ENCODE results near the gene SULF2. TPM values are rescaled to one million over a fixed set of nuclear protein-coding genes. Genes with fewer than 3 reads are reported as not detected.

The SULF2 gene
- total RNA-seq, 2 donors from 2014 or later: 2.1 TPM; not detected in 1

DNA sequence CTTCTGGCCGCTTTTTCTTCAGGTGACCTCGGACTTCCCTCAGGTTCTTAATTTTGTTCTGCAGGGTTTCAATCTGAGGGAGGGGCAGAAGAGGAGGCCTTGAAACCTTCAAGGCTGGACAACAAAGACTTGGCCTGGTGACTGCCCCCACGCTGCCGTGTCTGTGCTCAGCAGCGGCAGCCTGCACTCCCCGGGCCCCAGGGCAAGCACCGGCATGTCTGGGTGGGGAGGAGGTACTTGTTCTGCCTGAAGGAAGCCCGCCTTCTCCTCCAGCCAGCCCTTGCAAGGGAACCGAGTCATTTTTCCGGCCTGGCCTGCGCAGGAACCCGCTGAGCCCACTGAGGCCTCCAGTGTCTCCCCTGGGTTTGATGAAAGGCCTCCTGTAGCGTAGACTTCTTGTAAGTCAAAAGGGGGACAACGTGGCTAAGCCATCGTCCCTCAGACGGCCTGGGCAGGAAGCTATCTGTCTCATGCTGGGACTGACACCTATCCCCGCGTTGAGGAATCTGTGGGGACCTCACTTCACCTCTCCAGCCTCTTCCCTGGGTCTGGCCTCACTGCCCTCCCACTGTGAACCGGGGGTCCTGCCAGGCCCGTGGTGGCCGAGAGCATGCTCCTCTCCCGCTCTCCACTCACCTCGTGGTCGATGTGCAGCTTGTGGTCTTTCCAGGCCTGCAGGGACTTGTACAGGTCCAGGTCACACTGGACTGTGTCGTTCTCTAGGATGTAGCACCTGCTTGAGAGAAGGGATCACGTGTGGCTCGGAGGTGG lies 119.9 kb downstream of the SULF2 start:
- H3K9me3 Mint-ChIP-seq: no peaks in the 10 kb centered on the region
- H3K36me3 Mint-ChIP-seq: no peaks in the 10 kb centered on the region
- no peak overlapping the region for H3K27ac Mint-ChIP-seq
- no peak overlapping the region for H3K4me3 Mint-ChIP-seq
- H3K4me1 Mint-ChIP-seq (ENCODE audit: low read depth in 2 of 2): peaks cover 0 to 9% of the 10 kb centered on the region in 2 donors
- no peaks in the 10 kb centered on the region for H3K27me3 Mint-ChIP-seq
- DNase-seq (ENCODE audit: low spot score) (no peak), ATAC-seq (no peak)

- H3K27ac Mint-ChIP-seq: no peak overlapping the region
- H3K27me3 Mint-ChIP-seq: no peaks in the 10 kb centered on the region
- no peak overlapping the region for H3K4me3 Mint-ChIP-seq
- no peak for DNase-seq (ENCODE audit: low spot score)
- H3K9me3 Mint-ChIP-seq: no peaks in the 10 kb centered on the region
- peaks cover 0 to 9% of the 10 kb centered on the region in 2 donors for H3K4me1 Mint-ChIP-seq (ENCODE audit: low read depth in 2 of 2)
- ATAC-seq: no peak
- H3K36me3 Mint-ChIP-seq: no peaks in the 10 kb centered on the region
Measured at GRCh38 chr20:47664744-47665143, 120.5 kb downstream of the SULF2 start.

- no peak for ATAC-seq
Measured at GRCh38 chr20:47664068-47664437, 121.2 kb downstream of the SULF2 start.

GRCh38 chr20:47663354-47664067 lies 121.8 kb downstream of the SULF2 start:
- H3K27ac Mint-ChIP-seq: no peak overlapping the region
- DNase-seq (ENCODE audit: low spot score) (peak; percentile 71), ATAC-seq (peak; percentile 71 to 72)
- H3K4me3 Mint-ChIP-seq: no peak overlapping the region
- H3K36me3 Mint-ChIP-seq: no peaks in the 10 kb centered on the region
- H3K27me3 Mint-ChIP-seq: no peaks in the 10 kb centered on the region
- no peaks in the 10 kb centered on the region for H3K9me3 Mint-ChIP-seq
- H3K4me1 Mint-ChIP-seq (ENCODE audit: low read depth in 2 of 2): peaks cover 0 to 9% of the 10 kb centered on the region in 2 donors

More at GRCh38 chr20:47664068-47664437, 121.2 kb downstream of the SULF2 start:
- Mint-ChIP-seq H3K4me3 (no peak overlapping the region), H3K27me3 (no peaks in the 10 kb centered on the region), H3K4me1 (ENCODE audit: low read depth in 2 of 2) (peaks cover 0 to 9% of the 10 kb centered on the region in 2 donors), H3K27ac (no peak overlapping the region), H3K9me3 (no peaks in the 10 kb centered on the region), H3K36me3 (no peaks in the 10 kb centered on the region)
- no peak for DNase-seq (ENCODE audit: low spot score)

DNA sequence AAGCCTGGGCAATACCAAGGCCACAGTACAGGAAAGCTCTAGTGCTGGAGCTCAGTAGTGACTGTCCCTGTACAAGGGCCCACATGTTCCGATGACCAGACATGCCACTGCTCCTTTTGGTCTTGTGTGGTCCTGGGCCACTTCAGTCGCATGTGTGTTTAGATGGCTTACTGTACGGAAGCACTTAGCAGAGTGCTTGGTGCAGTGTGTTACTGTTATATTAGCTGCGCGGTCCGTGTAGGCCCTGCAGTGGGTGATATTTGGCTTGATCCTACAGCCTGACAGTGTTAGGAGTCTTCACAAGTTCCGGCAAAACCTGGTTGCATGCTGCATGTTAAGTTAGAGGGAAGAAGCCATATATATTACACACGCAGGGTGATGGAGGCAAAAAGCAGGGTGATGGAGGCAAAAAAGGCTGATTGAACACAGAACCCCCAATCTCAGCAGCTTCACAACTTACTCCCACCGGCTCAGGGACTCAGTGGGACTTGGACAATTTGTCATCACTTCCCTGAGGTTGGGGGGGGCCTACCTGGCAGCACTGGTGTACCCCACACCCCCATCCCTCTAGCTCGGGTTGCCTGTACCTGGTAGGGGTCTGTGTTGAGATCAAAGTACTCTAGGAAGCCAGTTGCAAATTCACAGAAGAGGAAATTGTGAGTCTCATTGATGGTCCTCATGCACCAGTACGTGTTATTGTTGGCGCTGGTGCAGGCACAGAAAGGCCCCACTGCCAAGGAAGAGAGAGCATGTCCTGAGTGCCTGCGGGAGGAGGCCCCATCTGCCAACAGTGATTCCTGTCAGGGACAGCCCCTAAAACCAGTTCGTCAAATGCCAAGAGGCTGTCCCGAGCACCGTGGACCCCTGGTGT lies 122.6 kb downstream of the SULF2 start:
- peaks cover 0 to 5% of the 10 kb centered on the region in 2 donors for H3K4me1 Mint-ChIP-seq (ENCODE audit: low read depth in 2 of 2)
- H3K4me3 Mint-ChIP-seq: no peak overlapping the region
- peaks cover 6% of the 10 kb centered on the region for H3K36me3 Mint-ChIP-seq
- DNase-seq (ENCODE audit: low spot score): no peak
- no peak for ATAC-seq
- no peaks in the 10 kb centered on the region for H3K27me3 Mint-ChIP-seq
- no peaks in the 10 kb centered on the region for H3K9me3 Mint-ChIP-seq
- no peak overlapping the region for H3K27ac Mint-ChIP-seq

DNA sequence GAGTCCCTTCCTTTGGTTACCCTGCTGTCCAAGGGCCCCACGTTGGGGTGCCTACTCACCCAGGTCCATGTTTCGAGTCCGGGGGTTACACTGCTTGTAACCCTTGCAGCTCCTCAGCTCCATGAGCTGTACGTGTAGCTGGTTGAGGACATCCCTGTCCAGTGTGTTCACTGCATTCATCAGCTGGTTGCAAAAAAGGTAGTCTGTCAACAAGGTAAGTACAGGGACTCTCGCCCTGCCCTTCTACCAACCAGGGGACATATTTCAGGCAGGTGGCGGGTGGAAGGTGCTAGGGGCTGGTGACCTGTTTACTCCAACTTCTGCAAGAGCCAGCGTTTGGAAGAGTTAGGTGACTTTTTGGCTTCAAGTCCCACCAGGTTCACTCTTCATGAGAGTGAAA lies 123.6 kb downstream of the SULF2 start:
- Mint-ChIP-seq H3K9me3 (no peaks in the 10 kb centered on the region), H3K27me3 (no peaks in the 10 kb centered on the region), H3K4me3 (no peak overlapping the region), H3K27ac (no peak overlapping the region), H3K4me1 (ENCODE audit: low read depth in 2 of 2) (peaks cover 0 to 5% of the 10 kb centered on the region in 2 donors), H3K36me3 (peaks cover 6% of the 10 kb centered on the region)
- no peak for DNase-seq (ENCODE audit: low spot score)
- ATAC-seq: no peak

DNA sequence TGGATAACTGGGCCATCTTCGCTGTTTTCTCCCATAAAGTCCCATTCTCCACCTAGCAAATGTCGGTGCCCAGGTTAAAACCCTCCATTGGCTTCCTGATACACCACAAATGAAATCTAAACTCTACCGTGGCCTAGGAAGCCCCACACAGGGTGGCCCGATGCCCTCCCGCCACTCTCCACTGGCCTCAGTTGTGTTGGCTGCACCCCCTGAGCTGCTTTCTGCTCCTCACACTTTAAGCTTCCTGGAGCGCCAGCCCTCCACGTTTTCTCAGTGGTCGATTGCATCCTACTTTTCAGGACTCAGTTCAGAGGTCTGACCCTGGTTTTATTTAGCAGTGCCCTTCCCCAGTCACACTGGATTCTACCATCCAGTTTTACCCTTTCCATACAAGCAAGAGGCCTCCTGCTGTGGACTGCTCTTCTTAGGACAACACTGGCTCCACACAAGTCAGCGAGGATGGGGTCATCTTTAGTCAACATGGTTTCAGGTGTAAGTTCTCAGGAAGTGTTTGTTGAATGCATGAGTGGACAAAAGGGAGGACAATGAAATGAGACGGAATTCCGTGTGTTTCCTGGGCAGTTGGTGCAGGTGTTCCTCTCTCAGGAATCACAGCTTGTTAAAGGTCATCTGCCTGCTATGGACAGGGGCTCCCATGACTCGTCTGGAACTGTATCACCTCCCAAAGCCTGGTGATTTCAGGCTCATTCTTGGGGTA lies 124.1 kb downstream of the SULF2 start:
- Mint-ChIP-seq H3K9me3 (no peaks in the 10 kb centered on the region), H3K4me3 (no peak overlapping the region), H3K27me3 (no peaks in the 10 kb centered on the region), H3K36me3 (peaks cover 6% of the 10 kb centered on the region), H3K4me1 (ENCODE audit: low read depth in 2 of 2) (peaks cover 0 to 5% of the 10 kb centered on the region in 2 donors), H3K27ac (no peak overlapping the region)
- no peak for DNase-seq (ENCODE audit: low spot score)
- ATAC-seq: no peak

- ATAC-seq (no peak), DNase-seq (ENCODE audit: low spot score) (no peak)
- Mint-ChIP-seq H3K27ac (no peak overlapping the region), H3K4me1 (ENCODE audit: low read depth in 2 of 2) (peaks cover 0 to 5% of the 10 kb centered on the region in 2 donors), H3K36me3 (peaks cover 6% of the 10 kb centered on the region), H3K27me3 (no peaks in the 10 kb centered on the region), H3K9me3 (no peaks in the 10 kb centered on the region), H3K4me3 (no peak overlapping the region)
Measured at GRCh38 chr20:47660602-47660905, 124.7 kb downstream of the SULF2 start.

DNA sequence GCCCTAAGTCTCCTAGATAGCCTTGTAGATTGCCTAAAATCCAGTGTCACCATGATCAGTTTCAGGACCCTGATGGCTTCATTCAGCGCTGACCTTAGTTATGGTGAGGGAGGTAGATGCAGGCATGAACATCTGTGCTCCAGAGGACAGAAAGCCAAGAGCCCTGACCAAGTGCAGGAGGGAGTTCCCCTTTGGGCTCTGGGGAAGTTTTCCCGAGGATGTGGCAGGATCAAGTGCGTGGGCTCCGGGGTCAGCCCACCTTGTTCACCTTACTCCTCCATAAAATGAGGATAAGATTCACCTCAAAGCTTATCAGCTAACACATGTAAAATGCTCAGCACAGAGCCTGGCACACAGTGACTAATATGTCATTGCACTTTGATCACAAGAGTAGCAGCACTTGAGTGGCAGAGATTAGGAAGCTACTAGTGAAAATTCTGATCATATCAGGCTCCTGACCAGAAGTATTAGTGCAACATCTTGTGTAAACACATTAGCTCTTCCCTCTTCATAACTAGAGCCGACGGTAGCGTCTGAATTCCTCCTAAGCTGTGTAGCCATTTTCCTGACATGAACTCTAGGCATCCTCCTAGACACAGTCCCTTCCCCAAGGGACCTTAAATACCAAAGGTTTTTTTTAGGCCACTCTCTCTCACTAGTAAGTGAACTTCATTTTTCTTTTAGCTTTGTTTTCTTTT lies 125.2 kb downstream of the SULF2 start:
- no peak for ATAC-seq
- Mint-ChIP-seq H3K36me3 (peaks cover 9% of the 10 kb centered on the region), H3K9me3 (no peaks in the 10 kb centered on the region), H3K4me3 (no peak overlapping the region), H3K27ac (no peak overlapping the region), H3K4me1 (ENCODE audit: low read depth in 2 of 2) (peaks cover 0 to 5% of the 10 kb centered on the region in 2 donors), H3K27me3 (no peaks in the 10 kb centered on the region)
- DNase-seq (ENCODE audit: low spot score): no peak

- Mint-ChIP-seq H3K4me1 (ENCODE audit: low read depth in 2 of 2) (no peaks in the 10 kb centered on the region), H3K36me3 (peaks cover 28% of the 10 kb centered on the region), H3K27ac (no peak overlapping the region), H3K4me3 (no peak overlapping the region), H3K27me3 (no peaks in the 10 kb centered on the region), H3K9me3 (no peaks in the 10 kb centered on the region)
- ATAC-seq (no peak), DNase-seq (ENCODE audit: low spot score) (no peak)
Measured at GRCh38 chr20:47656318-47656717, 129.0 kb downstream of the SULF2 start.

DNA sequence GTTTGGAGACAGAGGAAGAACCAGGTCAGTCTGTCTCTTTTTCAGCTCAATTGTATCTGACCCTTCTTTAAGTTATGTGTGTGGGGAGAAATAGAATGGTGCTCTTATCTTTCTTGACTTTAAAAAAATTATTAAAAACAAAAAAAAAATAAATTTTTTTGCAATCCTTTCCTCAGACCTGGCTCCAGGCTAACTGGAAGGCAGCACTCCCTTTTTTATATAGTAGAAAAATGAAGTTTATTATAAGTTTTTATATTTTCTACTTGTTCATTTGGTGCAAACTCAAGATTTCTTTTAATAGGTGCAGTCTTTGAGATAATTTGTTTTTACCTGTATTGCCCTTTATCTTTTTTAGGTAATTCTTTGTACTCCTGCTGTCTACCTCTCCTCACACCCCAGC lies 129.6 kb downstream of the SULF2 start:
- ATAC-seq (no peak), DNase-seq (ENCODE audit: low spot score) (no peak)
- Mint-ChIP-seq H3K4me1 (ENCODE audit: low read depth in 2 of 2) (no peaks in the 10 kb centered on the region), H3K27ac (no peak overlapping the region), H3K9me3 (no peaks in the 10 kb centered on the region), H3K27me3 (no peaks in the 10 kb centered on the region), H3K36me3 (peaks cover 33% of the 10 kb centered on the region), H3K4me3 (no peak overlapping the region)

DNA sequence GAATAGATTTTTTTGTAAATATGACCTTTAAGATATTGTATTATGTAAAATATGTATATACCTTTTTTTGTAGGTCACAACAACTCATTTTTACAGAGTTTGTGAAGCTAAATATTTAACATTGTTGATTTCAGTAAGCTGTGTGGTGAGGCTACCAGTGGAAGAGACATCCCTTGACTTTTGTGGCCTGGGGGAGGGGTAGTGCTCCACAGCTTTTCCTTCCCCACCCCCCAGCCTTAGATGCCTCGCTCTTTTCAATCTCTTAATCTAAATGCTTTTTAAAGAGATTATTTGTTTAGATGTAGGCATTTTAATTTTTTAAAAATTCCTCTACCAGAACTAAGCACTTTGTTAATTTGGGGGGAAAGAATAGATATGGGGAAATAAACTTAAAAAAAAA lies 130.9 kb downstream of the SULF2 start:
- H3K27ac Mint-ChIP-seq: peak overlapping the region in 1 of 2 donors; percentile 21
- no peaks in the 10 kb centered on the region for H3K27me3 Mint-ChIP-seq
- H3K9me3 Mint-ChIP-seq: no peaks in the 10 kb centered on the region
- DNase-seq (ENCODE audit: low spot score) (no peak), ATAC-seq (no peak)
- no peak overlapping the region for H3K4me3 Mint-ChIP-seq
- H3K36me3 Mint-ChIP-seq: peaks cover 39% of the 10 kb centered on the region
- H3K4me1 Mint-ChIP-seq (ENCODE audit: low read depth in 2 of 2): no peaks in the 10 kb centered on the region

DNA sequence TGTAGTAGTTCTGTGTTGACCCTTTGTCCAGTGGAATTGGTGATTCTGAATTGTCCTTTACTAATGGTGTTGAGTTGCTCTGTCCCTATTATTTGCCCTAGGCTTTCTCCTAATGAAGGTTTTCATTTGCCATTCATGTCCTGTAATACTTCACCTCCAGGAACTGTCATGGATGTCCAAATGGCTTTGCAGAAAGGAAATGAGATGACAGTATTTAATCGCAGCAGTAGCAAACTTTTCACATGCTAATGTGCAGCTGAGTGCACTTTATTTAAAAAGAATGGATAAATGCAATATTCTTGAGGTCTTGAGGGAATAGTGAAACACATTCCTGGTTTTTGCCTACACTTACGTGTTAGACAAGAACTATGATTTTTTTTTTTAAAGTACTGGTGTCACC lies 131.4 kb downstream of the SULF2 start:
- H3K27me3 Mint-ChIP-seq: no peaks in the 10 kb centered on the region
- H3K9me3 Mint-ChIP-seq: no peaks in the 10 kb centered on the region
- H3K4me3 Mint-ChIP-seq: no peak overlapping the region
- no peaks in the 10 kb centered on the region for H3K4me1 Mint-ChIP-seq (ENCODE audit: low read depth in 2 of 2)
- H3K36me3 Mint-ChIP-seq: peaks cover 39% of the 10 kb centered on the region
- H3K27ac Mint-ChIP-seq: no peak overlapping the region
- ATAC-seq (no peak), DNase-seq (ENCODE audit: low spot score) (no peak)
